Mucosa of gallbladder (tissue), 1 donor: ENCODE measurements around the gene C10orf88. TPM values are rescaled to one million over a fixed set of nuclear protein-coding genes. Genes with fewer than 3 reads are reported as not detected.

Experiments
- DNase-seq: peaks from one replicate; pipeline ENCODE4 v3.0.0-alpha.2; 2020; ENCODE audit warnings: low spot score
- total RNA-seq: library from RNA; stranded (reverse); gene quantifications from one replicate; pipeline ENCODE4 v1.2.1, GENCODE V29; 2021
- donor health status: DM: no; HTN: no; CAD: no.

Gene C10orf88, protein sequence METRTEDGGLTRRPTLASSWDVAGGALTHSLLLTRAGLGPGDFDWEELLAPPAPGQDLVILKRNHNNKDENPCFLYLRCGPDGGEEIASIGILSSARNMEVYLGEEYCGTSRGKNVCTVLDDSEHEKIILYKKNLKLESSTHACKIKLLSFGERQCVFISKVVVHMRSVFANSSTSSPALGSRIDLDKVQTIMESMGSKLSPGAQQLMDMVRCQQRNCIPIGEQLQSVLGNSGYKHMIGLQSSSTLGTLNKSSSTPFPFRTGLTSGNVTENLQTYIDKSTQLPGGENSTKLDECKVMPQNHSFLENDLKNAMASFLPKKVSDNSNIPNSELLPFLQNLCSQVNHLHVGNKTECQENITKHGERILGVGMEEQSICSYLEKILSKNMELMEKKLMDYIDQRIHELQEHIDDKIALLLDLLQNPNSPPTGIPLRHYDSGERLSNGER
- total RNA-seq = 8.5 TPM

DNA sequence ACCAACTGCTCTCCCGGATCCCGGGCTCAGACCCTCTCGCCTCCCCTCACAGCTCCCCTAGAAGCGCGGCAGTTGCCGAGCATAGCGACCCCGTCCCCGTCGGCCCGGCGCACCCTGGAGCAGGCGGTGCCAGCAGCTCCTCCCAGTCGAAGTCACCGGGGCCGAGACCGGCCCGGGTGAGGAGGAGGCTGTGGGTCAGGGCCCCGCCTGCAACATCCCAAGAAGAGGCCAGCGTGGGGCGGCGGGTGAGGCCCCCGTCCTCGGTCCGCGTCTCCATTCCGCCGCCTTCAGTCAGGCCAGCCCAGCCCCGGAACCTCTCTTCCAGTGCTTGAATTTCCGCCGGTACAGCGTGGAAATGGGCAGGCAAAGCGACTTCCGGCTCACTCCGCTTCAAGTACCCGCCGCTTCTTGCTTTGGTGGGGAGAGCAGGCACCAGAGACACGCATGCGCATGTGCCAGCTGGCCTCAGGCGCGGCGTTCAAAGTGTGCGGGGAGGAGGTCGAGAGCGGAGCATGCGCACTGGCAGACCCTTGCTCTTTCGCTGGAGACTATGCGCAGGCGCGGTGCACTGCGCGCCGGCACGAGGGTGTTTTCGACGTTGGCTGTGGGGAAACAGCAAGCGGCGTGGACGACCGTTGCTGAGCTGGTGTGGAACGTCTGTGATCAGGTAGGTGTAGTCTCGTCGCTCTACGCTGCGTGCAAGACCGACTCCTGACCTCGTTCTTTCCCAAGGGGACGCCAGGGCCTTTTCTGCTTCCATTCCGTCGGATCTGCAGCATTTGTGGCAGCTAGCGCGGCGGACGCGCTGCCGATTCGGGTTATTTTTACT is at the start of gene C10orf88:
TSS of gene C10orf88 (minus strand) at position 326 of the 829 bp plus-strand sequence. CDS start at position 277, 49 bp downstream.
- DNase-seq = peak; percentile 97

- no peak for DNase-seq
These were observed 47.3 kb upstream of the C10orf88 start for GRCh38 chr10:123001370-123001769.

GRCh38 chr10:123000155-123000554 is 46.1 kb upstream of the C10orf88 start:
- no peak for DNase-seq

- DNase-seq = no peak
These were observed 45.3 kb upstream of the C10orf88 start for GRCh38 chr10:122999347-122999746.

GRCh38 chr10:122998934-122999333 is 44.9 kb upstream of the C10orf88 start:
- DNase-seq = no peak

GRCh38 chr10:122998360-122998917 is 44.4 kb upstream of the C10orf88 start:
- DNase-seq = no peak

DNA sequence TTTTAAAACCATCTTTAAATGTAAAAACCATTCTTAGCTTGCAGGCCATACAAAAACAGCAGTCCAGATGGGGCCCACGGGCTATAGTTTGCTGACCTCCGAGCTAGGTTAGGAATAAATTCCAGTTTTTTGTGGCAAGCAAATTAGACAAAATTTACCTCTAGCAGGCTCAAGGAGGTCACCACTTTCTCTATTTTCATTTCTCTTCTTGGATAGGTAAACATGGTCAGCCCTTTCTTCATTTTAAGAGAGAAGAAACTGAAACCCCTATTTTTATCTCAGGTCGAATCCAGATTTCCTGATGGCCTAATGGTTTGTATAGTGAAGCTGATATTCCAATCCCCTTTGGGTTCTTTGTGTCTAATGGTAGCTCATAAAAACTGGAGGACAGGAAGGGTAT is 43.8 kb upstream of the C10orf88 start:
- DNase-seq = no peak

DNA sequence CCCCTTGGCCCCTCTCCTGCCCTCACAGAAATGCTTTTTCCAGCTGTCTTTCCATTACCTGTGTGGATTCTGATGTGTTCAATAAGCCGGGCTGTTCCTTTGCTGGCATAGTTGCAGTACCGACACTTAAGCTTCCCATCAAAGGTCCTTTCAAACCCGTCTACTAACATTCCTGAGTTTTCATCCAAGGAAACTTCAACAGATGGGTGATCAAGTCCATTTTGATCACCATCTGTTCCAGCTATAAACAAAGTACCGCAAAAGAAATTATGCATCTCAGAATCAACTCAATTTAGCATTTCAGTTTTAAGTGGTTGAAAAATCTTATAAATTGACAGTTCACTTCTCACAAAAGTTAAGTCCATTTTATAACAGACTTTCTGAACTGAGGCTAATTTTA is 41.9 kb upstream of the C10orf88 start:
- no peak for DNase-seq

DNA sequence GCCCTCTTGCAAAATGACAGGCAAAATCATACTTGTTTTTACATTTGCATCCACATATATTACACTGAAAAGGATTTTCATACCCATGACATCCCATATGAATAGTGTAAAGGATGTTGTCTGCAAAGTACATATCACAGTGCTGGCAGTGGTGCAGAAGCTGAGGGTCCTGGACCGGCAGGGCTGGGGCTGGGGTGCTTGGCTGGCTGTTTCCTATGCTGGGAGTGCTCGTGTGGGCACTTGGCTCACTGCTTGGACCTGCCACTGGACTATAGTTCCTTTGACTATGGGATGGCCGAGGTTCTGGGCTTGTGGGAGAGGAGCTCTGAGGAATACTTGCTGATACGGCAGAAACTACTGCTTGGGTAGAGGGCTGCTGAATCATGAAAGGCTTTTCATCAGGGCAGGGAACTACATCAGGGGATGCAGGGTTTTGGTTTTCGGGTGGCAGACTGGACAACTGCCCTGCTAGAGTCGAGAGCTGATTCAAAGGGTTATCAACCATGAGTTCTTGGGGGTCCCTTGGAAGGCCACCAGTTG is 39.8 kb upstream of the C10orf88 start:
- no peak for DNase-seq

GRCh38 chr10:122992031-122992585 is 38.1 kb upstream of the C10orf88 start:
- DNase-seq = no peak

GRCh38 chr10:122990278-122990677 is 36.3 kb upstream of the C10orf88 start:
- no peak for DNase-seq

DNA sequence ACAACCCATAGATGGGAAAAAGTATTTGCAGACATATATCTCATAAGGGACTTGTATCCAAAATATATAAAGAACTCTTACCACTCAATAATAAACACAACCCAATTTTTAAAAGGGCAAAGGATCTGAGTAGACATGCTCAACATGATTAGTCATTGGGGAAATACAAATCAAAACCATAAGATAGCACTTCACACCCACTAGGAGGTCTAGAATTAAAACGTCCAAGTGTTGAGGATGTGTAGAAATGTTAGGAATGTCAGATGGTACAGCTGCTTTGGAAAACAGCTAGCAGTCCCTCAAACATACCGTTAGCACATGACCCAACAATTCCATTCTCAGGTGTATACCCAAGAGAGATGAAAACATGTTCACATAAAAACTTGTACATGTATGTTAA is 34.5 kb upstream of the C10orf88 start:
- no peak for DNase-seq

DNA sequence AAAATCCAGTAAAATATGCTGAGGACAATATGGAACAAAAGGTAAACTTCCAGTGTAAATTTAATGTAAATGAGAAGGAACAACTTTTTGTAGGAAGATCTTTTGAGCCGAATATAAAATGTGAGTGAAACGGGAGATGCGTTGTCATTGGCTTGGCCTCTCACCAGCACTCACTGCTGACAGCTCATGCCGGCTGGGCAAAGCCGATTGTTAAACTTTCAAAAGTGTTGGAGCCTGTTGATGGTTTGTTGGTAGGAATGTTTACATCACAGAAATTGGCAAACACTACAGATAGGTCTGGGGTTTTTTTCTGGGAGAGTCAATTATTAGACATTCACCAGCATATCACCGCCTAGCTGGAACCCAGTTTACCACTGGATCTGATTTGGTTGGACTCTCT is 32.3 kb upstream of the C10orf88 start:
- no peak for DNase-seq

DNA sequence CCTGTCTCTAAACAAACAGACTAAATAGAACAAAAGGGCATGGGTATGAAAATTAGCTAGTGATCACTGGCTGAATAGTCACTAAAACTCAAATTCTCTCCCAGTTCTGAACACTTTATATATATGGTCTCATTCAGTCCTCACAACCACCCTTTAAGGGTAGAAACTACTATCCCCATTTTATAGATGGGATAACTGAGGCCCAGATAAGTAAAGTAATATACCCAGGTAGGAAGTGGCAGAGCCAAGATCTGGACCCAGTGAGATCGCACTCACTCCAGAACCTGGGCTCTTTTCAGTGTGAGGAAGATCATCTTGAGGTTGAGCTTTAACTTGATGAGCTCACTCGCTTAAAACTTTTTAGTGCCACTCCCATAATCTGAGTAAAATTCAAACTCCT is 30.7 kb upstream of the C10orf88 start:
- no peak for DNase-seq

DNA sequence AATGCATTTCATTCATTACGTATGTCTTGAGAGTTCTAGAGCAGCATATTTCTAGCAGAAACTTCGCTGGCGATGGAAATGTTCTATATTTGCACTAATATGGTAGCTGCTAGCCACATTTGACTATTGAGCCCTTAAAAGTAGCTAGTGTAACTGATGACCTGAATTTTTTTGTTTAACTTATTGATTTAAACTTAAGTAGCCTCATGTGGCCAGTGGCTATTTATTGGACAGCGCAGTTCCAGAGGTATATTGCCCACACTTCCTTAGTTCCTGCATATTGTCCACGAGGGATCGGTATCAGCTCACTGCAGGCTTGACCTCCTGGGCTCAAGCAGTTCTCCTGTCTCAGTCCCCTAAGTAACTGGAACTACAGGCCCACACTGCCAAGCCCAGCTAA is 29.9 kb upstream of the C10orf88 start:
- DNase-seq = no peak

- no peak for DNase-seq
These were observed 27.0 kb upstream of the C10orf88 start for GRCh38 chr10:122981066-122981464.

- peak; percentile 92 for DNase-seq
These were observed 26.4 kb upstream of the C10orf88 start, which contains the start of gene PSTK for GRCh38 chr10:122980209-122981065. Gene PSTK (plus strand): TSS chr10:122980401. CDS start chr10:122980480, 79 bp downstream.

DNA sequence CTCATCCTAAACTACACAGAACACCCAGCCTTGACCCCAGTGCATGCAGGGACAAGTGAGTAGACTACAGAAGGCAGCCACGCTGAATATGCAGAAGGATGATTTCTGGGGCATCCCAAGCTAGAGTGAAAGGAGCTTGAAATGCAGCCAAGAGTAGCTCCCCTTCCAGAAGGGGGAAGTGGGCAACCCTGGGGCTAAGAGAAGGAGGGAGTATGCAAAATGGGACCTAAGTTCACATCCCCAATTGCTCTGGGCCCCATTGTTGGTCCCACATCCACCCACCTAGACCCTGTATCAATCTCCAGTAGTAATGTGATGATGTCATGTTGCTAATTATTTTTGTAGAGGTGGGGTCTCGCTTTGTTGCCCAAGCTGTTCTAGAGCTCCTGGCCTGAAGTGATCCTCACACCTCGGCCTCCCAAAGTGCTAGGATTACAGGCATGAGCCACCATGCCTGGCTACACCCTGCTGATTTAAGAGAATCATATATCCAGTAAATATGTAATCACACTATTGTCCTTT is 20.6 kb upstream of the C10orf88 start:
- DNase-seq = no peak

DNA sequence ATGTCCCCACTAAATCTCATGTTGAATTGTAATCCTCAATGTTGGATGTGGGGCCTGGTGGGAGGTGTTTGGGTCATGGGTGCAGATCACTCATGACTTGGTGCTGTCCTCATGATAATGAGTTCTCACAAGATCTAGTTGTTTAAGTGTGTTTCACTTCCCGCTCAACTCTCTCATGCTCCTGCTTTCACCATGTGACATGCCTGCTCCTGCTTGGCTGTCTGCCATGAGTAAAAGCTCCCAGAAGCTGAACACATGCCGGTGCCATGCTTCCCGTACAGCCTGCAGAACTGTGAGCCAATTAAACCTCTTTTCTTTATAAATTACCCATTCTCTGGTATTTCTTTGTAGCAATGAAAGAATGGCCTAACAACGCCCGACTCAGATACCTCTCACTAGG is 20.0 kb upstream of the C10orf88 start:
- peak; percentile 24 for DNase-seq

GRCh38 chr10:122968698-122969097 is 14.7 kb upstream of the C10orf88 start:
- no peak for DNase-seq

DNA sequence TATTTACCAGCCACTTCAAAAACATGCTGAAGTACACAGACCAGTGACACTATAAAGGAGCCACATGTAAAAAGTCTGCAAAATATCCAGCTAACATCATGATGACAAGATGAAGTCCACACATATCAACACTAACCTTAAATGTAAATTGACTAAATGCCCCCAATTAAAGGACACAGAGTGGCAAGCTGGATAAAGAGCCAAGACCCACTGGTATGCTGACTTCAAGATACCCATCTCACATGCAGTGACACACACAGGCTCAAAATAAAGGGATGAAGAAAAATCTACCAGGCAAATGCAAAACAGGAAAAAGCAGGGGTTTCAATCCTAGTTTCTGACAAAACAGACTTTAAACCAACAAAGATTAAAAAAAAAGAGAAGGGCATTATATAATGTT is 12.9 kb upstream of the C10orf88 start:
- no peak for DNase-seq
